ENCODE results near the gene SCYGR7. TPM values are rescaled to one million over a fixed set of nuclear protein-coding genes. Genes with fewer than 3 reads are reported as not detected.

Gene SCYGR7
- total RNA-seq, 3 donors from 2014 or later (not counting 1 experiment from before 2014, with no cell fraction given), result not detected

DNA sequence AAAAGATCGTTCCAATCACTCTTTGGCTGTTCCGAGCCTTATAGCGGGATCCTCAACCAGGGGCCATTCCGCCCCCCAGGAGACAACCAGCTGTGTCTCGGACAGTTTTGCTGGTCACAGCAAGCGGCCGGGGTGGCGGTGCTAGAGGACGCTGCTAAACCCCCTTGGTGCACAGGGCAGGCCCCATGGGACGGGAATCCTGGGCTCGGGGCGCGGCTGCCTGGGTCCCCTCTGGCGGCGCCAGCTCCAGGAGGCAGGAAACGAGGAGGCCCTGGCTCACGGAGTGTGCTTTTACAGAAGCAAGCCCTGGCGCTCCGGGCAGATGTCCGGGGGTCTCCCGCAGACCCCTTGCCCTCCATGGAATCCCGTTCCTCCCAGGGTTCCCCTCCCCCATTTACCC, 39.7 kb downstream of the SCYGR7 start:
- Mint-ChIP-seq H3K9me3 (no peaks in the 10 kb centered on the region), H3K4me1 (peaks cover 0 to 9% of the 10 kb centered on the region in 2 donors), H3K36me3 (no peaks in the 10 kb centered on the region), H3K4me3 (no peak overlapping the region), H3K27me3 (ENCODE audit: low read depth in 2 of 2) (peaks cover 0 to 6% of the 10 kb centered on the region in 2 donors), H3K27ac (no peak overlapping the region)
- intact Hi-C loops (cut with micrococcal nuclease), result loop anchor here (2.0 to 10.0 kb wide), 2 partner anchors 403 to 637 kb away; no protein-coding TSS in a partner anchor
- 94% methylated on average over 22 of the region's 22 CpGs for WGBS (ENCODE audit: insufficient coverage)
- H3K4me3 ChIP-seq (ENCODE audit: low read length), result no peak overlapping the region
- H3K9me3 ChIP-seq (ENCODE audit: control insufficient read depth, insufficient read depth, low read length), result no peaks in the 10 kb centered on the region
- TF ChIP-seq, protein P1, sequence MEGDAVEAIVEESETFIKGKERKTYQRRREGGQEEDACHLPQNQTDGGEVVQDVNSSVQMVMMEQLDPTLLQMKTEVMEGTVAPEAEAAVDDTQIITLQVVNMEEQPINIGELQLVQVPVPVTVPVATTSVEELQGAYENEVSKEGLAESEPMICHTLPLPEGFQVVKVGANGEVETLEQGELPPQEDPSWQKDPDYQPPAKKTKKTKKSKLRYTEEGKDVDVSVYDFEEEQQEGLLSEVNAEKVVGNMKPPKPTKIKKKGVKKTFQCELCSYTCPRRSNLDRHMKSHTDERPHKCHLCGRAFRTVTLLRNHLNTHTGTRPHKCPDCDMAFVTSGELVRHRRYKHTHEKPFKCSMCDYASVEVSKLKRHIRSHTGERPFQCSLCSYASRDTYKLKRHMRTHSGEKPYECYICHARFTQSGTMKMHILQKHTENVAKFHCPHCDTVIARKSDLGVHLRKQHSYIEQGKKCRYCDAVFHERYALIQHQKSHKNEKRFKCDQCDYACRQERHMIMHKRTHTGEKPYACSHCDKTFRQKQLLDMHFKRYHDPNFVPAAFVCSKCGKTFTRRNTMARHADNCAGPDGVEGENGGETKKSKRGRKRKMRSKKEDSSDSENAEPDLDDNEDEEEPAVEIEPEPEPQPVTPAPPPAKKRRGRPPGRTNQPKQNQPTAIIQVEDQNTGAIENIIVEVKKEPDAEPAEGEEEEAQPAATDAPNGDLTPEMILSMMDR (IDR thresholded peaks at IDR 0.05), result no peak
- H3K4me1 ChIP-seq (ENCODE audit: control insufficient read depth, insufficient read depth, low read length), result no peaks in the 10 kb centered on the region
- ATAC-seq, result no peak
- no peaks in the 10 kb centered on the region for H3K36me3 ChIP-seq (ENCODE audit: control insufficient read depth, insufficient read depth, low read length)
- no peak overlapping the region for H3K27ac ChIP-seq (ENCODE audit: low read length)
- H3K27me3 ChIP-seq (ENCODE audit: control insufficient read depth, insufficient read depth, low read length), result no peaks in the 10 kb centered on the region
- DNase-seq, result no peak

DNA sequence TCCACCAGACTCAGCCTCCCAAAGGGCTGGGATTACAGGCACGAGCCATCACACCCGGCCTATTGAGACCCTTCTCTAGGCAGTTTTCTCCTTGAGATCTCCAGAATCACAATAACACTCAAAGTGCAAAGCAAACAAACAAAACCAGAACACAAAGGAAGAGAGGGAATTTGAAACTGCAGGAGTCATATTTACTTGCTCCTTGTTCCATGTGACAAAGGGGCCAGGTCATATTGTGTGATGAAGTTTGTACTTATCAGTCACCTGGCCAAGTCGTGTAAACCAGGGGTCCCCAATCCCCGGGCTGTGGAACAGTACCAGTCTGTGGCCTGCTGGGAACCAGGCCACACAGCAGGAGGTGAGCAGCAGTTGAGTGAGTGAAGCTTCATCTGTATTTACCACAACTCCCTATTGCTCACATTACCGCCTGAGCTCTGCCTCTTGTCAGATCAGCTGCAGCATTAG, 44.1 kb downstream of the SCYGR7 start:
- Histone ChIP-seq H3K27me3 (ENCODE audit: control insufficient read depth, insufficient read depth, low read length) (no peaks in the 10 kb centered on the region), H3K36me3 (ENCODE audit: control insufficient read depth, insufficient read depth, low read length) (no peaks in the 10 kb centered on the region), H3K4me1 (ENCODE audit: control insufficient read depth, insufficient read depth, low read length) (no peaks in the 10 kb centered on the region), H3K9me3 (ENCODE audit: control insufficient read depth, insufficient read depth, low read length) (no peaks in the 10 kb centered on the region), H3K4me3 (ENCODE audit: low read length) (no peak overlapping the region), H3K27ac (ENCODE audit: low read length) (no peak overlapping the region)
- TF ChIP-seq, protein P1 (IDR thresholded peaks at IDR 0.05), result no peak
- ATAC-seq (no peak), DNase-seq (no peak)
- peaks cover 0 to 3% of the 10 kb centered on the region in 2 donors for H3K27me3 Mint-ChIP-seq (ENCODE audit: low read depth in 2 of 2)
- 80% methylated on average over 5 of the region's 5 CpGs for WGBS (ENCODE audit: insufficient coverage)
- no peak overlapping the region for H3K27ac Mint-ChIP-seq
- H3K36me3 Mint-ChIP-seq, result no peaks in the 10 kb centered on the region
- intact Hi-C loops (cut with micrococcal nuclease), result no loop called here
- H3K9me3 Mint-ChIP-seq, result no peaks in the 10 kb centered on the region
- peaks cover 0 to 5% of the 10 kb centered on the region in 2 donors for H3K4me1 Mint-ChIP-seq
- H3K4me3 Mint-ChIP-seq, result no peak overlapping the region

DNA sequence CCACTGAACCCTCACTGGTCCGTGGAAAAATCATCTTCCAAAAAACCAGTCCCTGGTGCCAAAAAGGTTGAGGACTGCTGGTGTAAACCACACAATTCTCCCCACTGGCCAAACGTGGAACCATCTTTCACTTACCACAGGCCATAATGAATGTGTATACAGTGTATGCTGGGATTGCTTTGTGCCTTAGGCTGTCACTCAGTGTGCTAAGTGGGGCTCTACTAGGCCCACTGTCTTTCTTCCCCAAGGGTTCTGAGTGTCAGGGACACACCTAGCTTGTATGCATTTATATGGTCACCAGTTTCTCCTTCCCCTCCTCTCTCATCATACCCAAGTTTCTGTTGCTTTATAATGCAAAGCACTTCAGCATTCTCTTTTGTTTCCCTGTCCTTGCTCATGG, 44.8 kb downstream of the SCYGR7 start:
- no peaks in the 10 kb centered on the region for H3K36me3 Mint-ChIP-seq
- H3K4me1 Mint-ChIP-seq, result peaks cover 0 to 5% of the 10 kb centered on the region in 2 donors
- Histone ChIP-seq H3K36me3 (ENCODE audit: control insufficient read depth, insufficient read depth, low read length) (no peaks in the 10 kb centered on the region), H3K4me1 (ENCODE audit: control insufficient read depth, insufficient read depth, low read length) (no peaks in the 10 kb centered on the region), H3K9me3 (ENCODE audit: control insufficient read depth, insufficient read depth, low read length) (no peaks in the 10 kb centered on the region), H3K4me3 (ENCODE audit: low read length) (no peak overlapping the region), H3K27me3 (ENCODE audit: control insufficient read depth, insufficient read depth, low read length) (no peaks in the 10 kb centered on the region), H3K27ac (ENCODE audit: low read length) (no peak overlapping the region)
- intact Hi-C loops (cut with micrococcal nuclease), result no loop called here
- peaks cover 0 to 3% of the 10 kb centered on the region in 2 donors for H3K27me3 Mint-ChIP-seq (ENCODE audit: low read depth in 2 of 2)
- ATAC-seq (no peak), DNase-seq (no peak)
- 92% methylated on average over 1 of the region's 2 CpGs for WGBS (ENCODE audit: insufficient coverage)
- H3K9me3 Mint-ChIP-seq, result no peaks in the 10 kb centered on the region
- no peak overlapping the region for H3K4me3 Mint-ChIP-seq
- TF ChIP-seq, protein P1 (IDR thresholded peaks at IDR 0.05), result no peak
- H3K27ac Mint-ChIP-seq, result no peak overlapping the region

DNA sequence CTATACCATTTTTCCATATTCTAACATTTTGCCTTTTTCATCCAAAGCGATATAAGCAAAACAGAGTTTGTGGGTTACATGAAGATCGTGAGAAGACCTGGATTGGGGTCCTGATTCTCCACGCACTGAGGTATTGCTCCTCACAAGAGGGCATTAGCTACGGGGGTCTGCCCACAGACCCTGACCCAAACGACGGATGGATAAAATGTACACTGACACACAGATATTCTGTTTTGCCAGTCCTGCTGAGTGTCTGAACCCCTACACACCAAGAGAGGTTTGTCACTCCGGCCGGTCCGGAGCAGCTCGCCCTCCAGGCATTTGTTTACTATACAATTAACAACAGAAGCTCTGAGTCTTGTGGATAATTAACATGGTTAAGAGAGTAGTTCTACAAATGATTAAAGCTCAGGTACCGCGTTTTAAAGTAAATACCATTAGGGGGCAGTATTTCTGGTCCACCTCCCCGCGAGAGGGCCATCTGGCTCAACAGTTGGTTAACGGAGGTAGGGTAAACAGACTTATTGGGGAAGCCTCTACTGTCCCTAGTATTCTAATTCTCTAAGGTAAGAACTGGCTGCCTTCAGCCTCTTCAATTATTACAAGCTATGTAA, 46.0 kb downstream of the SCYGR7 start:
- Histone ChIP-seq H3K4me3 (ENCODE audit: low read length) (no peak overlapping the region), H3K27me3 (ENCODE audit: control insufficient read depth, insufficient read depth, low read length) (no peaks in the 10 kb centered on the region), H3K4me1 (ENCODE audit: control insufficient read depth, insufficient read depth, low read length) (no peaks in the 10 kb centered on the region), H3K27ac (ENCODE audit: low read length) (no peak overlapping the region), H3K9me3 (ENCODE audit: control insufficient read depth, insufficient read depth, low read length) (no peaks in the 10 kb centered on the region), H3K36me3 (ENCODE audit: control insufficient read depth, insufficient read depth, low read length) (no peaks in the 10 kb centered on the region)
- TF ChIP-seq, protein P1 (IDR thresholded peaks at IDR 0.05), result no peak
- Mint-ChIP-seq H3K4me3 (no peak overlapping the region), H3K4me1 (peaks cover 0 to 5% of the 10 kb centered on the region in 2 donors), H3K27ac (no peak overlapping the region), H3K9me3 (no peaks in the 10 kb centered on the region), H3K36me3 (no peaks in the 10 kb centered on the region), H3K27me3 (ENCODE audit: low read depth in 2 of 2) (peaks cover 0 to 3% of the 10 kb centered on the region in 2 donors)
- DNase-seq (peak in 1 of 2 donors; percentile 27), ATAC-seq (no peak)
- intact Hi-C loops (cut with micrococcal nuclease), result no loop called here
- 80% methylated on average over 11 of the region's 15 CpGs for WGBS (ENCODE audit: insufficient coverage)
